HCT116 (cell line): ENCODE data around the gene PXDN. TPM values are rescaled to one million over a fixed set of nuclear protein-coding genes. Genes with fewer than 3 reads are reported as not detected.

Experiments used
- ATAC-seq: fragments of 200-7000 bp; cut with Tn5 transposase; 2 replicates; pipeline ENCODE4 v1.9.1; 2020; ENCODE audit warnings: mild to moderate bottlenecking, moderate library complexity
- BruUV-seq: library from RNA; stranded (reverse); fragments of 400-500 nt; replicated peaks from 2 replicates; lab custom pipeline; 2021; lab: Mats Ljungman, UMichigan
- CTCF ChIA-PET: fragments of 300-600 bp; sonication (Branson Sonifier 250); formaldehyde crosslinking; loops from one replicate; lab custom pipeline; 2021; ENCODE audit warnings: antibody characterized with exemption; lab: Charles Lee
- POLR2A ChIA-PET: fragments of 300-600, 350-600 bp; sonication (Branson Sonifier 250); formaldehyde crosslinking; loops from one replicate; lab custom pipeline; 2021; ENCODE audit warnings: antibody characterized with exemption; lab: Charles Lee
- RAD21 ChIA-PET, 2 experiments: fragments of 300-600 bp; sonication (Branson Sonifier 250); formaldehyde crosslinking; loops; one replicate each; lab custom pipeline; 2023; ENCODE audit warnings: low total read pairs in 2 of 2; ENCODE audit not compliant: uncharacterized antibody in 2 of 2, unreplicated experiment in 2 of 2, low non-redundant PET in 1 of 2; lab: Charles Lee
- DNase-seq: peaks from one replicate; pipeline ENCODE4 v3.0.0-alpha.2; 2010; ENCODE audit warnings: low read depth, low spot score
- H2AFZ ChIP-seq: fragments of 200-600 bp; shearing (Covaris generic), sonication (generic); 2 replicates; pipeline ENCODE4 v1.6.1; 2017; ENCODE audit warnings: low read depth, mixed run types, mixed read lengths, antibody characterized with exemption, low read length; ENCODE audit not compliant: poor library complexity, severe bottlenecking
- H3K27ac ChIP-seq: 2 replicates; pipeline ENCODE4 v1.5.1; 2012; ENCODE audit warnings: low read depth, low read length
- H3K27me3 ChIP-seq: fragments of 200-600 bp; sonication (generic); 2 replicates; pipeline ENCODE4 v1.6.1; 2016; ENCODE audit warnings: mixed run types, low read length, mixed read lengths; ENCODE audit not compliant: insufficient read depth
- H3K36me3 ChIP-seq, 2 experiments: fragments of 200-500 bp in 1 of 2; fragments of 200-600 bp in 1 of 2; sonication (Bioruptor generic) in 1 of 2; sonication (generic) in 1 of 2; 2 replicates each; pipeline versions ENCODE4 v1.5.1 to v1.6.1; 2014 to 2016; ENCODE audit warnings: low read length in 2 of 2, inconsistent platforms in 1 of 2, mixed read lengths in 1 of 2, mixed run types in 1 of 2; ENCODE audit not compliant: insufficient read depth in 2 of 2, control insufficient read depth in 1 of 2
- H3K4me1 ChIP-seq, 2 experiments: fragments of 200-600 bp in 1 of 2; sonication (generic) in 1 of 2; 2 replicates each; pipeline versions ENCODE4 v1.5.1 to v1.6.1; 2012 to 2017; ENCODE audit warnings: low read length in 2 of 2, inconsistent platforms in 1 of 2, mild to moderate bottlenecking in 1 of 2, mixed read lengths in 1 of 2, mixed run types in 1 of 2, moderate library complexity in 1 of 2; ENCODE audit not compliant: insufficient read depth in 2 of 2, control insufficient read depth in 1 of 2
- H3K4me2 ChIP-seq: fragments of 200-600 bp; sonication (generic); 2 replicates; pipeline ENCODE4 v1.6.1; 2017; ENCODE audit warnings: mixed run types, low read length, mixed read lengths
- H3K4me3 ChIP-seq, 2 experiments: fragments of 200-600 bp in 1 of 2; sonication (generic) in 1 of 2; replicated peaks in 1 of 2; 2 replicates each; pipeline ENCODE4 v1.5.1; 2011 to 2016; ENCODE audit warnings: low read length in 2 of 2, control low read depth in 1 of 2, low read depth in 1 of 2, mild to moderate bottlenecking in 1 of 2, mixed read lengths in 1 of 2, mixed run types in 1 of 2
- H3K79me2 ChIP-seq: fragments of 200-600 bp; sonication (generic); 2 replicates; pipeline ENCODE4 v1.6.1; 2017; ENCODE audit warnings: mild to moderate bottlenecking, mixed run types, low read length, moderate library complexity, mixed read lengths; ENCODE audit not compliant: insufficient read depth
- H3K9ac ChIP-seq: fragments of 200-600 bp; sonication (generic); 2 replicates; pipeline ENCODE4 v1.6.1; 2016; ENCODE audit warnings: low read length, mixed read lengths
- H3K9me2 ChIP-seq: fragments of 200-600 bp; sonication (generic), shearing (Covaris generic); 2 replicates; pipeline ENCODE4 v1.6.1; 2017; ENCODE audit warnings: mixed run types, mild to moderate bottlenecking, moderate library complexity; ENCODE audit not compliant: insufficient read depth
- H3K9me3 ChIP-seq, 2 experiments: fragments of 200-500 bp in 1 of 2; fragments of 200-600 bp in 1 of 2; sonication (Bioruptor generic) in 1 of 2; sonication (generic) in 1 of 2; 2 replicates each; pipeline ENCODE4 v1.6.1; 2014 to 2017; ENCODE audit warnings: low read length in 2 of 2, mixed read lengths in 2 of 2, inconsistent platforms in 1 of 2, low read depth in 1 of 2, mild to moderate bottlenecking in 1 of 2, mixed run types in 1 of 2, moderate library complexity in 1 of 2; ENCODE audit not compliant: control insufficient read depth in 1 of 2, insufficient read depth in 1 of 2
- H4K20me1 ChIP-seq: fragments of 200-600 bp; sonication (generic), shearing (Covaris generic); 2 replicates; pipeline ENCODE4 v1.6.1; 2017; ENCODE audit warnings: mixed run types, mild to moderate bottlenecking, moderate library complexity; ENCODE audit not compliant: insufficient read depth
- CBX3 ChIP-seq: IDR thresholded peaks from 2 replicates; pipeline ENCODE4 v1.6.1; 2012; ENCODE audit warnings: low read depth
- CEBPB ChIP-seq: IDR thresholded peaks from 2 replicates; pipeline ENCODE4 v1.6.1; 2012; ENCODE audit warnings: low read depth
- CTCF ChIP-seq, 3 experiments: fragments of 200-600 bp in 1 of 3; sonication (generic) in 1 of 3; IDR thresholded peaks in 2 of 3; conservative IDR thresholded peaks in 1 of 3; 2 replicates each; pipeline ENCODE4 v1.5.1; 2012 to 2017; ENCODE audit warnings: low read depth in 2 of 3, low read length in 2 of 3, antibody characterized with exemption in 1 of 3, borderline replicate concordance in 1 of 3, control low read depth in 1 of 3, mild to moderate bottlenecking in 1 of 3, mixed read lengths in 1 of 3, mixed run types in 1 of 3, moderate library complexity in 1 of 3; ENCODE audit not compliant: insufficient read depth in 1 of 3
- EGR1 ChIP-seq: IDR thresholded peaks from 2 replicates; pipeline ENCODE4 v1.6.1; 2012; ENCODE audit warnings: low read depth
- ELF1 ChIP-seq: IDR thresholded peaks from 2 replicates; pipeline ENCODE4 v1.6.1; 2012; ENCODE audit warnings: low read depth, borderline replicate concordance
- EZH2 ChIP-seq: fragments of 200-600 bp; sonication (generic); IDR thresholded peaks from 2 replicates; pipeline ENCODE4 v1.6.1; 2017; ENCODE audit warnings: antibody characterized with exemption, mixed run types
- EZH2phosphoT487 ChIP-seq: fragments of 200-600 bp; IDR thresholded peaks from 2 replicates; pipeline ENCODE4 v1.6.1; 2018; ENCODE audit warnings: antibody characterized with exemption, borderline replicate concordance
- JUND ChIP-seq: IDR thresholded peaks from 2 replicates; pipeline ENCODE4 v1.6.1; 2012
- MAX ChIP-seq: IDR thresholded peaks from 2 replicates; pipeline ENCODE4 v1.6.1; 2012
- POLR2A ChIP-seq: IDR thresholded peaks from 2 replicates; pipeline ENCODE4 v1.7.0; 2011; ENCODE audit warnings: borderline replicate concordance; ENCODE audit not compliant: insufficient read depth, insufficient read length; ENCODE audit errors: extremely low read depth
- SIN3A ChIP-seq: IDR thresholded peaks from 2 replicates; pipeline ENCODE4 v1.6.1; 2012; ENCODE audit warnings: low read depth
- SP1 ChIP-seq: IDR thresholded peaks from 2 replicates; pipeline ENCODE4 v1.6.1; 2012; ENCODE audit warnings: low read depth
- TCF7L2 ChIP-seq: IDR thresholded peaks from 2 replicates; pipeline ENCODE4 v1.7.0; 2011; ENCODE audit warnings: borderline replicate concordance, inconsistent platforms; ENCODE audit not compliant: insufficient read depth, insufficient read length; ENCODE audit errors: extremely low read depth
- YY1 ChIP-seq: IDR thresholded peaks from 2 replicates; pipeline ENCODE4 v1.6.1; 2011; ENCODE audit warnings: low read length, low read depth, moderate library complexity, mild to moderate bottlenecking; ENCODE audit not compliant: insufficient replicate concordance; ENCODE audit errors: extremely low read depth
- ZBTB33 ChIP-seq: IDR thresholded peaks from 2 replicates; pipeline ENCODE4 v1.6.1; 2011; ENCODE audit warnings: mild to moderate bottlenecking, low read length, moderate library complexity; ENCODE audit not compliant: insufficient replicate concordance; ENCODE audit errors: extremely low read depth
- ZNF274 ChIP-seq: fragments of 200-500 bp; sonication (Bioruptor generic); IDR thresholded peaks from 2 replicates; pipeline ENCODE4 v1.6.1; 2014; ENCODE audit warnings: mild to moderate bottlenecking, low read depth, low read length, inconsistent platforms
- intact Hi-C: fragments of 100-400 bp; cut with micrococcal nuclease; formaldehyde crosslinking; loops from 2 replicates; pipeline ENCODE4 v1.10.0; 2022
- total RNA-seq: library from RNA; stranded (reverse); gene quantifications from one replicate; pipeline ENCODE4 v1.2.1, GENCODE V29; 2021; ENCODE audit not compliant: unreplicated experiment

PXDN gene
- total RNA-seq, 1 experiment from 2014 or later = 10.7 TPM

GRCh38 chr2:1694371-1695271, 49.7 kb downstream of the PXDN start:
- H3K4me1 ChIP-seq = no peaks in the 10 kb centered on the region
- H3K79me2 ChIP-seq = no peaks in the 10 kb centered on the region
- no peaks in the 10 kb centered on the region for H3K36me3 ChIP-seq
- H3K27me3 ChIP-seq = 0 out of 2 replicates have a peak, but pooled peaks cover 4% of the 10 kb centered on the region
- H3K27ac ChIP-seq = no peak overlapping the region
- ChIA-PET RAD21 (no interaction called here), CTCF (no interaction called here), POLR2A (no interaction called here)
- H2AFZ ChIP-seq = no peak overlapping the region
- H3K9ac ChIP-seq = no peak overlapping the region
- H4K20me1 ChIP-seq = no peaks in the 10 kb centered on the region
- no peak for TF ChIP-seq CBX3
- no peak for TF ChIP-seq JUND
- no peak for TF ChIP-seq EZH2
- TF ChIP-seq ZBTB33 = no peak
- TF ChIP-seq EGR1 = no peak
- no peak for TF ChIP-seq SP1
- H3K4me2 ChIP-seq = no peak overlapping the region
- DNase-seq (no peak), ATAC-seq (no peak)
- H3K9me3 ChIP-seq = no peaks in the 10 kb centered on the region
- BruUV-seq = no TSS peak
- no peaks in the 10 kb centered on the region for H3K9me2 ChIP-seq
- intact Hi-C loops = no loop called here
- H3K4me3 ChIP-seq = no peak overlapping the region

GRCh38 chr2:1693723-1694122, 50.6 kb downstream of the PXDN start:
- Histone ChIP-seq H3K9me3 (no peaks in the 10 kb centered on the region), H3K36me3 (no peaks in the 10 kb centered on the region), H3K4me1 (no peaks in the 10 kb centered on the region), H3K4me2 (no peak overlapping the region), H3K9me2 (no peaks in the 10 kb centered on the region), H3K27me3 (0 out of 2 replicates have a peak, but pooled peaks cover 4% of the 10 kb centered on the region), H4K20me1 (no peaks in the 10 kb centered on the region), H3K9ac (no peak overlapping the region), H3K27ac (no peak overlapping the region), H3K79me2 (no peaks in the 10 kb centered on the region), H3K4me3 (no peak overlapping the region), H2AFZ (no peak overlapping the region)
- BruUV-seq = no TSS peak
- intact Hi-C loops = no loop called here
- DNase-seq = no peak
- no peak for ATAC-seq
- ChIA-PET CTCF (no interaction called here), POLR2A (no interaction called here), RAD21 (no interaction called here)
- TF ChIP-seq EGR1 = no peak
- no peak for TF ChIP-seq CBX3
- no peak for TF ChIP-seq SP1
- TF ChIP-seq CTCF (IDR thresholded peaks at IDR 0.05 in 2 of 3, conservative IDR thresholded peaks at IDR 0.05 in 1 of 3; ENCODE audit: borderline replicate concordance in 1 of 3, insufficient read depth in 1 of 3, low read depth in 2 of 3, low read length in 2 of 3) = no peak
- no peak for TF ChIP-seq ZNF274
- no peak for TF ChIP-seq MAX
- TF ChIP-seq EZH2phosphoT487 = no peak
- TF ChIP-seq POLR2A = no peak
- TF ChIP-seq YY1 = no peak
- TF ChIP-seq ELF1 = no peak
- no peak for TF ChIP-seq TCF7L2
- no peak for TF ChIP-seq SIN3A
- no peak for TF ChIP-seq CEBPB
